HepG2 (cell line): ENCODE data around the gene SDR39U1. TPM values are rescaled to one million over a fixed set of nuclear protein-coding genes. Genes with fewer than 3 reads are reported as not detected.

Experiments
- HIVEP1 ChIP-seq: sonication (generic); formaldehyde crosslinking; IDR thresholded peaks from 2 replicates; pipeline ENCODE4 v1.4.0; 2020; ENCODE audit warnings: mild to moderate bottlenecking, missing genetic modification reagents
- KDM2A ChIP-seq: sonication (generic); formaldehyde crosslinking; IDR thresholded peaks from 2 replicates; pipeline ENCODE4 v1.4.0; 2020; ENCODE audit warnings: low read depth, missing genetic modification reagents, borderline replicate concordance
- NR2C2 ChIP-seq: sonication (generic); formaldehyde crosslinking; IDR thresholded peaks from 2 replicates; pipeline ENCODE4 v1.4.0; 2020; ENCODE audit warnings: missing genetic modification reagents, mild to moderate bottlenecking, moderate library complexity, borderline replicate concordance
- REXO4 ChIP-seq: sonication (generic); formaldehyde crosslinking; IDR thresholded peaks from 2 replicates; pipeline ENCODE4 v1.8.0; 2022; ENCODE audit warnings: missing genetic modification reagents, mild to moderate bottlenecking, borderline replicate concordance
- THAP8 ChIP-seq: sonication (generic); formaldehyde crosslinking; IDR thresholded peaks from 2 replicates; pipeline ENCODE4 v1.5.1; 2020; ENCODE audit warnings: missing genetic modification reagents, mild to moderate bottlenecking, borderline replicate concordance
- ZC3H13 ChIP-seq: sonication (generic); formaldehyde crosslinking; IDR thresholded peaks from 2 replicates; pipeline ENCODE4 v1.8.1; 2023; ENCODE audit warnings: mild to moderate bottlenecking, missing genetic modification reagents, moderate library complexity
- ZFP90 ChIP-seq: sonication (generic); formaldehyde crosslinking; IDR thresholded peaks from 2 replicates; pipeline ENCODE4 v1.8.0; 2022; ENCODE audit warnings: missing genetic modification reagents, mild to moderate bottlenecking, inconsistent platforms, borderline replicate concordance
- ZNF430 ChIP-seq: sonication (generic); formaldehyde crosslinking; IDR thresholded peaks from 2 replicates; pipeline ENCODE4 v1.9.0; 2021; ENCODE audit warnings: mild to moderate bottlenecking, missing genetic modification reagents
- ZNF546 ChIP-seq: sonication (generic); formaldehyde crosslinking; conservative IDR thresholded peaks from 2 replicates; pipeline ENCODE4 v1.8.1; 2023; ENCODE audit warnings: mild to moderate bottlenecking, missing genetic modification reagents
- polyA plus RNA-seq, 8 experiments: library from polyadenylated mRNA; depleted of rRNA in 3 of 8; stranded (reverse) in 7 of 8; unstranded in 1 of 8; fragments of >200 nt; fragmentation: Illumina TruSeq in 4 of 8; extraction: Trizol in 4 of 8; gene quantifications; 2 replicates each; pipeline versions ENCODE4 v1.2.1 to v1.2.3, GENCODE V29; 2011 to 2016; ENCODE audit warnings: low read depth in 4 of 8, missing spikeins in 1 of 8, mixed read lengths in 1 of 8; ENCODE audit not compliant: insufficient read depth in 1 of 8
- total RNA-seq, 5 experiments: library from RNA; depleted of rRNA; stranded (reverse); fragments of >200 nt; fragmentation: Illumina TruSeq; extraction: Trizol; gene quantifications; 2 replicates each; pipeline ENCODE4 v1.2.3, GENCODE V29; 2016; ENCODE audit warnings: low read depth in 1 of 5
- TF ChIP-seq, protein P1 (sequence below): IDR thresholded peaks from 2 replicates; pipeline ENCODE4 v1.6.1; 2016; ENCODE audit warnings: low read depth, control low read depth
- TF ChIP-seq, protein P2 (sequence below): sonication (generic); formaldehyde crosslinking; IDR thresholded peaks from 2 replicates; pipeline ENCODE4 v1.5.1; 2020; ENCODE audit warnings: missing genetic modification reagents, mild to moderate bottlenecking, borderline replicate concordance
- TF ChIP-seq, protein P3 (sequence below): sonication (generic); formaldehyde crosslinking; IDR thresholded peaks from 2 replicates; pipeline ENCODE4 v1.4.0; 2020; ENCODE audit warnings: low read depth, mild to moderate bottlenecking, missing genetic modification reagents
- TF ChIP-seq, protein P4 (sequence below): sonication (generic); formaldehyde crosslinking; IDR thresholded peaks from 2 replicates; pipeline ENCODE4 v1.8.0; 2022; ENCODE audit warnings: missing genetic modification reagents, mild to moderate bottlenecking, moderate library complexity, borderline replicate concordance
- TF ChIP-seq, protein P5 (sequence below): sonication (generic); formaldehyde crosslinking; IDR thresholded peaks from 2 replicates; pipeline ENCODE4; 2020; ENCODE audit warnings: missing genetic modification reagents, mild to moderate bottlenecking, borderline replicate concordance

The SDR39U1 gene
- total and polyA plus RNA-seq, 2 of the 13 experiments (the other 11 are each of a cell fraction or from before 2014, with no cell fraction given), result 34.4 to 129 TPM

DNA sequence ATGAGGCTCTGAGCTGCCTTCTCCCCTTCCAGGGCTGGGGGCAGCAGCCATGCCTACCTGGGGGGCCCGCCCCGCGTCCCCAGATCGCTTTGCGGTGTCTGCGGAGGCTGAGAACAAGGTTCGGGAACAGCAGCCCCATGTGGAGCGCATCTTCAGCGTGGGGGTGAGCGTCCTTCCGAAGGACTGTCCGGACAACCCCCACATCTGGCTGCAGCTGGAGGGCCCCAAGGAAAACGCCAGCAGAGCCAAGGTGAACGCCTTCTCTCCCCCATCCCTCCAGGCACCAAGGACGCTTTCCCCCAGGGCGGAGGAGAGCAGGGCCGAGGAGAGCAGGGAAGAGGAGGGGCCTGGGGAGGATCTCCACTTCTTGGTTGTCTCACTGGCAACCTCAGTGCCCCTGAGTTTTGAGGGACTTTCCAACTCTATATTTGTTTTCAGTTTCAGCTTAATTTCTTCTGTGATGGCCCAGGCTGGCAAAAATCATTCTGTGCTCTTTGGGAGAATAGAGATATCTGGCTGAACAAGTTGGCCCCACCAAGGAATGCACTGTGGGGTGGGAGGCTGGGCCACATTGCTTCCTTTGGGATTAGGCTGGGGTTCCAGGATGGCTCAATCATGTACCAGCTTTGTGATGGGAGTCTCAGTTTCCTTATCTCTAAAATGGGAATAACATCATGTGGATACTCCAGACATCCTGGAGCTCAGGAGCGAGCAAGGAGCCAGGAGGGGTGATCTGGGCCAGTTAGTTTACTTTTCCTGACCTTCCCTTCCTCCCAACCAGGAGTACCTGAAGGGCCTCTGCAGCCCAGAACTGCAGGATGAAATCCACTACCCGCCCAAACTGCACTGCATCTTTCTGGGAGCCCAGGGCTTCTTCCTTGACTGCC lies 11.7 kb downstream of the SDR39U1 start (continued):
- TF ChIP-seq, protein P1, sequence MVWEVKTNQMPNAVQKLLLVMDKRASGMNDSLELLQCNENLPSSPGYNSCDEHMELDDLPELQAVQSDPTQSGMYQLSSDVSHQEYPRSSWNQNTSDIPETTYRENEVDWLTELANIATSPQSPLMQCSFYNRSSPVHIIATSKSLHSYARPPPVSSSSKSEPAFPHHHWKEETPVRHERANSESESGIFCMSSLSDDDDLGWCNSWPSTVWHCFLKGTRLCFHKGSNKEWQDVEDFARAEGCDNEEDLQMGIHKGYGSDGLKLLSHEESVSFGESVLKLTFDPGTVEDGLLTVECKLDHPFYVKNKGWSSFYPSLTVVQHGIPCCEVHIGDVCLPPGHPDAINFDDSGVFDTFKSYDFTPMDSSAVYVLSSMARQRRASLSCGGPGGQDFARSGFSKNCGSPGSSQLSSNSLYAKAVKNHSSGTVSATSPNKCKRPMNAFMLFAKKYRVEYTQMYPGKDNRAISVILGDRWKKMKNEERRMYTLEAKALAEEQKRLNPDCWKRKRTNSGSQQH (CRISPR knock-in tag), result peak; percentile 80; the same call in 1 of the 2 replicates
- TF ChIP-seq HIVEP1 (CRISPR knock-in tag) (peak; percentile 84), KDM2A (CRISPR knock-in tag) (peak; percentile 54; the same call in 1 of the 2 replicates), NR2C2 (no peak), REXO4 (no peak), ZFP90 (CRISPR knock-in tag) (0 out of 2 replicates have a peak, but pooled peaks have one; percentile 46), THAP8 (CRISPR knock-in tag) (no peak), ZNF430 (CRISPR knock-in tag) (peak; percentile 54; the same call in 1 of the 2 replicates), ZC3H13 (CRISPR knock-in tag) (peak; percentile 90), ZNF546 (CRISPR knock-in tag) (no peak)
- TF ChIP-seq, protein P2, sequence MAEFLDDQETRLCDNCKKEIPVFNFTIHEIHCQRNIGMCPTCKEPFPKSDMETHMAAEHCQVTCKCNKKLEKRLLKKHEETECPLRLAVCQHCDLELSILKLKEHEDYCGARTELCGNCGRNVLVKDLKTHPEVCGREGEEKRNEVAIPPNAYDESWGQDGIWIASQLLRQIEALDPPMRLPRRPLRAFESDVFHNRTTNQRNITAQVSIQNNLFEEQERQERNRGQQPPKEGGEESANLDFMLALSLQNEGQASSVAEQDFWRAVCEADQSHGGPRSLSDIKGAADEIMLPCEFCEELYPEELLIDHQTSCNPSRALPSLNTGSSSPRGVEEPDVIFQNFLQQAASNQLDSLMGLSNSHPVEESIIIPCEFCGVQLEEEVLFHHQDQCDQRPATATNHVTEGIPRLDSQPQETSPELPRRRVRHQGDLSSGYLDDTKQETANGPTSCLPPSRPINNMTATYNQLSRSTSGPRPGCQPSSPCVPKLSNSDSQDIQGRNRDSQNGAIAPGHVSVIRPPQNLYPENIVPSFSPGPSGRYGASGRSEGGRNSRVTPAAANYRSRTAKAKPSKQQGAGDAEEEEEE (CRISPR knock-in tag), result peak; percentile 0; the same call in 1 of the 2 replicates
- TF ChIP-seq, protein P3, sequence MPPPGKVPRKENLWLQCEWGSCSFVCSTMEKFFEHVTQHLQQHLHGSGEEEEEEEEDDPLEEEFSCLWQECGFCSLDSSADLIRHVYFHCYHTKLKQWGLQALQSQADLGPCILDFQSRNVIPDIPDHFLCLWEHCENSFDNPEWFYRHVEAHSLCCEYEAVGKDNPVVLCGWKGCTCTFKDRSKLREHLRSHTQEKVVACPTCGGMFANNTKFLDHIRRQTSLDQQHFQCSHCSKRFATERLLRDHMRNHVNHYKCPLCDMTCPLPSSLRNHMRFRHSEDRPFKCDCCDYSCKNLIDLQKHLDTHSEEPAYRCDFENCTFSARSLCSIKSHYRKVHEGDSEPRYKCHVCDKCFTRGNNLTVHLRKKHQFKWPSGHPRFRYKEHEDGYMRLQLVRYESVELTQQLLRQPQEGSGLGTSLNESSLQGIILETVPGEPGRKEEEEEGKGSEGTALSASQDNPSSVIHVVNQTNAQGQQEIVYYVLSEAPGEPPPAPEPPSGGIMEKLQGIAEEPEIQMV (CRISPR knock-in tag), result 0 out of 2 replicates have a peak, but pooled peaks have one; percentile 21
- TF ChIP-seq, protein P4, sequence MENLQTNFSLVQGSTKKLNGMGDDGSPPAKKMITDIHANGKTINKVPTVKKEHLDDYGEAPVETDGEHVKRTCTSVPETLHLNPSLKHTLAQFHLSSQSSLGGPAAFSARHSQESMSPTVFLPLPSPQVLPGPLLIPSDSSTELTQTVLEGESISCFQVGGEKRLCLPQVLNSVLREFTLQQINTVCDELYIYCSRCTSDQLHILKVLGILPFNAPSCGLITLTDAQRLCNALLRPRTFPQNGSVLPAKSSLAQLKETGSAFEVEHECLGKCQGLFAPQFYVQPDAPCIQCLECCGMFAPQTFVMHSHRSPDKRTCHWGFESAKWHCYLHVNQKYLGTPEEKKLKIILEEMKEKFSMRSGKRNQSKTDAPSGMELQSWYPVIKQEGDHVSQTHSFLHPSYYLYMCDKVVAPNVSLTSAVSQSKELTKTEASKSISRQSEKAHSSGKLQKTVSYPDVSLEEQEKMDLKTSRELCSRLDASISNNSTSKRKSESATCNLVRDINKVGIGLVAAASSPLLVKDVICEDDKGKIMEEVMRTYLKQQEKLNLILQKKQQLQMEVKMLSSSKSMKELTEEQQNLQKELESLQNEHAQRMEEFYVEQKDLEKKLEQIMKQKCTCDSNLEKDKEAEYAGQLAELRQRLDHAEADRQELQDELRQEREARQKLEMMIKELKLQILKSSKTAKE, result peak; percentile 40
- TF ChIP-seq, protein P5, sequence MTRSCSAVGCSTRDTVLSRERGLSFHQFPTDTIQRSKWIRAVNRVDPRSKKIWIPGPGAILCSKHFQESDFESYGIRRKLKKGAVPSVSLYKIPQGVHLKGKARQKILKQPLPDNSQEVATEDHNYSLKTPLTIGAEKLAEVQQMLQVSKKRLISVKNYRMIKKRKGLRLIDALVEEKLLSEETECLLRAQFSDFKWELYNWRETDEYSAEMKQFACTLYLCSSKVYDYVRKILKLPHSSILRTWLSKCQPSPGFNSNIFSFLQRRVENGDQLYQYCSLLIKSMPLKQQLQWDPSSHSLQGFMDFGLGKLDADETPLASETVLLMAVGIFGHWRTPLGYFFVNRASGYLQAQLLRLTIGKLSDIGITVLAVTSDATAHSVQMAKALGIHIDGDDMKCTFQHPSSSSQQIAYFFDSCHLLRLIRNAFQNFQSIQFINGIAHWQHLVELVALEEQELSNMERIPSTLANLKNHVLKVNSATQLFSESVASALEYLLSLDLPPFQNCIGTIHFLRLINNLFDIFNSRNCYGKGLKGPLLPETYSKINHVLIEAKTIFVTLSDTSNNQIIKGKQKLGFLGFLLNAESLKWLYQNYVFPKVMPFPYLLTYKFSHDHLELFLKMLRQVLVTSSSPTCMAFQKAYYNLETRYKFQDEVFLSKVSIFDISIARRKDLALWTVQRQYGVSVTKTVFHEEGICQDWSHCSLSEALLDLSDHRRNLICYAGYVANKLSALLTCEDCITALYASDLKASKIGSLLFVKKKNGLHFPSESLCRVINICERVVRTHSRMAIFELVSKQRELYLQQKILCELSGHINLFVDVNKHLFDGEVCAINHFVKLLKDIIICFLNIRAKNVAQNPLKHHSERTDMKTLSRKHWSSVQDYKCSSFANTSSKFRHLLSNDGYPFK (CRISPR knock-in tag), result peak; percentile 76
